Measurements from ENCODE around the gene VMO1.

Gene VMO1

DNA sequence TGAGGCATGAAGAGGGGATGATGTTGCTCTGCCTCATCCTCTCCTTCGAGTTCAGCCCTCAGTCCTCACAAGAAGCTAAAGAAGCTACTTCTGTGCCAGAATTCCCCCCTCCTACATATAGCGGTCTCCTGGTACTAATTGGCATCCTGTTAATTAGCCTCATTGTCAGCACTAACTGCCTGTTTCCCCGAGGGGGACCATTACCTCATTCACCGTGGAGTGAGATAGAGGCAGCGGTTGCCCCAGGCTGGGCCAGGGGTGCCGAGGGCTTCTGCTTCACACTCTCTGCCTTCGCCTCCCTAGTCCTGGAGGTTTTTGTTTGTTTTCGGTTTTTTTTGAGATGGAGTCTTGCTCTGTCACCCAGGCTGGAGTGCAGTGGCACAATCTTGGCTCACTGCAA lies 41.2 kb upstream of the VMO1 start:
- TF ChIP-seq TAF1 (IDR thresholded peaks at IDR 0.05; ENCODE audit: borderline replicate concordance, insufficient read depth, low read length) (no peak), POLR2AphosphoS5 (IDR thresholded peaks at IDR 0.05; ENCODE audit: low read depth, low read length) (no peak), FOXP2 (optimal IDR thresholded peaks at IDR 0.05; ENCODE audit: borderline replicate concordance, extremely low read depth, extremely low read length, insufficient read depth) (no peak), SIN3A (IDR thresholded peaks at IDR 0.05; ENCODE audit: borderline replicate concordance, insufficient read depth, low read length) (no peak)
- TF ChIP-seq, protein P1, sequence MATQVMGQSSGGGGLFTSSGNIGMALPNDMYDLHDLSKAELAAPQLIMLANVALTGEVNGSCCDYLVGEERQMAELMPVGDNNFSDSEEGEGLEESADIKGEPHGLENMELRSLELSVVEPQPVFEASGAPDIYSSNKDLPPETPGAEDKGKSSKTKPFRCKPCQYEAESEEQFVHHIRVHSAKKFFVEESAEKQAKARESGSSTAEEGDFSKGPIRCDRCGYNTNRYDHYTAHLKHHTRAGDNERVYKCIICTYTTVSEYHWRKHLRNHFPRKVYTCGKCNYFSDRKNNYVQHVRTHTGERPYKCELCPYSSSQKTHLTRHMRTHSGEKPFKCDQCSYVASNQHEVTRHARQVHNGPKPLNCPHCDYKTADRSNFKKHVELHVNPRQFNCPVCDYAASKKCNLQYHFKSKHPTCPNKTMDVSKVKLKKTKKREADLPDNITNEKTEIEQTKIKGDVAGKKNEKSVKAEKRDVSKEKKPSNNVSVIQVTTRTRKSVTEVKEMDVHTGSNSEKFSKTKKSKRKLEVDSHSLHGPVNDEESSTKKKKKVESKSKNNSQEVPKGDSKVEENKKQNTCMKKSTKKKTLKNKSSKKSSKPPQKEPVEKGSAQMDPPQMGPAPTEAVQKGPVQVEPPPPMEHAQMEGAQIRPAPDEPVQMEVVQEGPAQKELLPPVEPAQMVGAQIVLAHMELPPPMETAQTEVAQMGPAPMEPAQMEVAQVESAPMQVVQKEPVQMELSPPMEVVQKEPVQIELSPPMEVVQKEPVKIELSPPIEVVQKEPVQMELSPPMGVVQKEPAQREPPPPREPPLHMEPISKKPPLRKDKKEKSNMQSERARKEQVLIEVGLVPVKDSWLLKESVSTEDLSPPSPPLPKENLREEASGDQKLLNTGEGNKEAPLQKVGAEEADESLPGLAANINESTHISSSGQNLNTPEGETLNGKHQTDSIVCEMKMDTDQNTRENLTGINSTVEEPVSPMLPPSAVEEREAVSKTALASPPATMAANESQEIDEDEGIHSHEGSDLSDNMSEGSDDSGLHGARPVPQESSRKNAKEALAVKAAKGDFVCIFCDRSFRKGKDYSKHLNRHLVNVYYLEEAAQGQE (IDR thresholded peaks at IDR 0.05; ENCODE audit: insufficient read depth in 1 of 2, low read depth in 2 of 2, low read length in 2 of 2) = no peak

DNA sequence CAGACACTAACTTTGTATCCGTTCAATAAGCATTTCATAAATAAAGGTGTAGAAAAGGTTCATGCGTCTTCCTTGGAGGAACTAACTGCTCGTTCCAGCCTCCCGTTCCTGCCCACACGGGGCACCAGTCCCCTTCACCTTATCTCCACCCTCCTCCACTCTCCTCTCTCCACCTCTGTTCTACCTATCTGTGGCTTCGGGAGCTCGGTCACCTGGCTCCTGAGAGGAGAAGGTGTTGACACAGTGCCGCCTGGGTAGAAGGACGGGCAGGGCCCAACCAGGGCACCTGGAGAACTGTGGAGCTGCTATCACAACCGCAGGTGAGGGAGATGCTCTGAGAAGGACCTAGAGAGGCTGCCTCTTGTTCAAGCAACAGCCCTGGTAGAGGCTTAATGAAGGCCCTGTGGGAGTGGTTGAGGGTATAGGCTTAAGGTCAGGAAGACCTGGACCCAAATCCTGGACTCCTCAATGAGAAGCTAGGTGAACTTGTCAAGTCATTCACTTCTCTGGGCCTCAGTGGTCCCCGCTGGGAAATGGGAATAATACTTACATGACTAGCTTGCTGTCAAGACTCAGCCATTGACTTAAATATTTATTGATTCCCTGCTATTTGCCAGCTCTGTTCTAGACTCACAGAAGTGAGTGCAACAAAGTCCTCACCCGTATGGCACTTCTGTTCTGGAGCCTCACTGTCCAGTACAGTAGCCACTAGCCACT lies 37.4 kb upstream of the VMO1 start:
- TF ChIP-seq SIN3A (IDR thresholded peaks at IDR 0.05; ENCODE audit: borderline replicate concordance, insufficient read depth, low read length) = no peak
- TF ChIP-seq TAF1 (IDR thresholded peaks at IDR 0.05; ENCODE audit: borderline replicate concordance, insufficient read depth, low read length) = no peak
- TF ChIP-seq POLR2AphosphoS5 (IDR thresholded peaks at IDR 0.05; ENCODE audit: low read depth, low read length) = no peak
- no peak for TF ChIP-seq FOXP2 (optimal IDR thresholded peaks at IDR 0.05; ENCODE audit: borderline replicate concordance, extremely low read depth, extremely low read length, insufficient read depth)
- TF ChIP-seq, protein P1 (IDR thresholded peaks at IDR 0.05; ENCODE audit: insufficient read depth in 1 of 2, low read depth in 2 of 2, low read length in 2 of 2) = no peak

DNA sequence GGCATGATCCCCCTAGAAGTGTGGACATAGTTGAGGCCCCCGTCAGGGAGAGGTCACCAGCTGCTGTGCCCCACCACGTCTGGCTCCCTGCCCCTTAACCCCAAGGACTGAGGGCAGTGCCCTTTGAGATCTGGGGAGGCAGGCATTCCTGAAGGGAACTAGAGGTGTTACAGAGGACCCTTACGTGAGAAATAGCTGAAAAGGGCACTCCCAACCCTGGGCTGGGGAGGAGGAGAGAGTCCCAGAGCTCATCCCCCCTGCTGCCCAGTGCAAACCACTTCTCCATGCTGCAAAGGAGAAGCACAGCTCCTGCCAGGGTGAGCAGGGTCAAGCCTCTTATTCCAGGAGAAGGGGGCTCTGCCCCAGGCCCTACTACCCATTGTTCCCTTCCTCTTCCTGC lies 36.7 kb upstream of the VMO1 start:
- TF ChIP-seq FOXP2 (optimal IDR thresholded peaks at IDR 0.05; ENCODE audit: borderline replicate concordance, extremely low read depth, extremely low read length, insufficient read depth) = no peak
- TF ChIP-seq POLR2AphosphoS5 (IDR thresholded peaks at IDR 0.05; ENCODE audit: low read depth, low read length) = no peak

DNA sequence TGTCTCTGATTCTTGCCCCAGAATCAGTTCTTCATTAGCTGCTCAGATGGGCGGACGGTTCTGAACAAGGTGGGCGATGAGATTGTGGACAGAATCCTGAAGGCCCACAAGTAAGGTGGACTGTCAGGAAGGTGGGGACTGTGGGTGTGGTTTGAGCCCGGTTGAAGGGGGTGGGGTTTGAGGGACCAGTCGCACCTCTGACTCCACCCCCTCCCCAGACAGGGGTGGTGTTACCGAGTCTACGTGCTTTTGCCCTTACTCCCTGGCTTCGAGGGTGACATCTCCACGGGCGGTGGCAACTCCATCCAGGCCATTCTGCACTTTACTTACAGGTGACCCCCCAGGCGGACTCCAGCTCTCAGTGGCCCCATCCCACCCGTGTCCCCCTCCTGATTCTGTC lies 32.1 kb upstream of the VMO1 start:
- TF ChIP-seq FOXP2 (optimal IDR thresholded peaks at IDR 0.05; ENCODE audit: borderline replicate concordance, extremely low read depth, extremely low read length, insufficient read depth) (no peak), SIN3A (IDR thresholded peaks at IDR 0.05; ENCODE audit: borderline replicate concordance, insufficient read depth, low read length) (no peak), POLR2AphosphoS5 (IDR thresholded peaks at IDR 0.05; ENCODE audit: low read depth, low read length) (no peak), TAF1 (IDR thresholded peaks at IDR 0.05; ENCODE audit: borderline replicate concordance, insufficient read depth, low read length) (no peak)
- TF ChIP-seq, protein P1 (IDR thresholded peaks at IDR 0.05; ENCODE audit: insufficient read depth in 1 of 2, low read depth in 2 of 2, low read length in 2 of 2) = no peak

DNA sequence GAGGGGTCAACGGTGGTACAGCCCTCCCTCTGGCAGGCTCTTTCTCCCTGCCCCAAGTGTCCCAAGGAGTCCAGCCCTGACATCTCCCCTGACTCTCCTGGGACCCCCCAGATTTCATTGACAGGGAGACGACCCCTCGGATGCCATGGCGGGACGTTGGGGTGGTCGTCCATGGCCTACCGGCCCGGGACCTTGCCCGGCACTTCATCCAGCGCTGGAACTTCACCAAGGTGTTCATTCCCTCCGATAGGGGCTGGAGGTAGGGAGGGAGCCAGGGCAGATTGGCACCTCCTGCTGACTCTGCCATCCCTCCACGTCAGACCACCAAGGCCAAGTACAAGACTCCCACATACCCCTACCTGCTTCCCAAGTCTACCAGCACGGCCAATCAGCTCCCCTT lies 30.7 kb upstream of the VMO1 start:
- TF ChIP-seq, protein P1 (IDR thresholded peaks at IDR 0.05; ENCODE audit: insufficient read depth in 1 of 2, low read depth in 2 of 2, low read length in 2 of 2) = no peak
- TF ChIP-seq SIN3A (IDR thresholded peaks at IDR 0.05; ENCODE audit: borderline replicate concordance, insufficient read depth, low read length) = no peak
